Measurements from ENCODE around the gene CDCA8.

- TF ChIP-seq, protein P1, sequence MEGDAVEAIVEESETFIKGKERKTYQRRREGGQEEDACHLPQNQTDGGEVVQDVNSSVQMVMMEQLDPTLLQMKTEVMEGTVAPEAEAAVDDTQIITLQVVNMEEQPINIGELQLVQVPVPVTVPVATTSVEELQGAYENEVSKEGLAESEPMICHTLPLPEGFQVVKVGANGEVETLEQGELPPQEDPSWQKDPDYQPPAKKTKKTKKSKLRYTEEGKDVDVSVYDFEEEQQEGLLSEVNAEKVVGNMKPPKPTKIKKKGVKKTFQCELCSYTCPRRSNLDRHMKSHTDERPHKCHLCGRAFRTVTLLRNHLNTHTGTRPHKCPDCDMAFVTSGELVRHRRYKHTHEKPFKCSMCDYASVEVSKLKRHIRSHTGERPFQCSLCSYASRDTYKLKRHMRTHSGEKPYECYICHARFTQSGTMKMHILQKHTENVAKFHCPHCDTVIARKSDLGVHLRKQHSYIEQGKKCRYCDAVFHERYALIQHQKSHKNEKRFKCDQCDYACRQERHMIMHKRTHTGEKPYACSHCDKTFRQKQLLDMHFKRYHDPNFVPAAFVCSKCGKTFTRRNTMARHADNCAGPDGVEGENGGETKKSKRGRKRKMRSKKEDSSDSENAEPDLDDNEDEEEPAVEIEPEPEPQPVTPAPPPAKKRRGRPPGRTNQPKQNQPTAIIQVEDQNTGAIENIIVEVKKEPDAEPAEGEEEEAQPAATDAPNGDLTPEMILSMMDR (IDR thresholded peaks at IDR 0.05): no peak
- no peak for TF ChIP-seq POLR2A (IDR thresholded peaks at IDR 0.05)
These were observed 63.7 kb downstream of the CDCA8 start for GRCh38 chr1:37755951-37756560.
